ENCODE measurements around the gene PAN2.

The PAN2 gene

GRCh38 chr12:56317675-56318074 is 16.1 kb downstream of the PAN2 start:
- Histone ChIP-seq H3K27me3 (ENCODE audit: insufficient read depth, insufficient read length) (no peaks in the 10 kb centered on the region), H3K4me3 (ENCODE audit: insufficient read length, low read depth) (no peak overlapping the region), H3K9ac (ENCODE audit: insufficient read length, low read depth) (no peak overlapping the region), H3K4me1 (ENCODE audit: insufficient read depth, insufficient read length) (no peaks in the 10 kb centered on the region), H3K9me3 (ENCODE audit: insufficient read depth, low read length) (no peaks in the 10 kb centered on the region), H3K36me3 (ENCODE audit: insufficient read depth, insufficient read length, low read length) (peaks cover 35% of the 10 kb centered on the region)
- no peak for DNase-seq (ENCODE audit: low read depth, low spot score)
- no peak for TF ChIP-seq ZNF274 (IDR thresholded peaks at IDR 0.05; ENCODE audit: low read depth, low read length)
- no peak for TF ChIP-seq SUZ12 (IDR thresholded peaks at IDR 0.05; ENCODE audit: extremely low read depth, insufficient read depth, insufficient read length)
- TF ChIP-seq YY1 (IDR thresholded peaks at IDR 0.05; ENCODE audit: insufficient read depth, insufficient read length), result no peak

GRCh38 chr12:56315622-56316473 is 18.0 kb downstream of the PAN2 start, which contains the start of gene CNPY2:
CNPY2 (minus strand) TSS chr12:56315988; CDS start chr12:56315217, 771 bp downstream.
- Histone ChIP-seq H3K27me3 (ENCODE audit: insufficient read depth, insufficient read length) (no peaks in the 10 kb centered on the region), H3K4me3 (ENCODE audit: insufficient read length, low read depth) (peak within 1 kb of the TSS; percentile 100), H3K9me3 (ENCODE audit: insufficient read depth, low read length) (no peaks in the 10 kb centered on the region), H3K36me3 (ENCODE audit: insufficient read depth, insufficient read length, low read length) (peaks cover 42% of the 10 kb centered on the region), H3K4me1 (ENCODE audit: insufficient read depth, insufficient read length) (no peaks in the 10 kb centered on the region), H3K9ac (ENCODE audit: insufficient read length, low read depth) (peak within 1 kb of the TSS; percentile 100)
- DNase-seq (ENCODE audit: low read depth, low spot score), result peak; percentile 99
- TF ChIP-seq SUZ12 (IDR thresholded peaks at IDR 0.05; ENCODE audit: extremely low read depth, insufficient read depth, insufficient read length), result no peak
- TF ChIP-seq YY1 (IDR thresholded peaks at IDR 0.05; ENCODE audit: insufficient read depth, insufficient read length), result peak; percentile 48

- no peak for DNase-seq (ENCODE audit: low read depth, low spot score)
- no peaks in the 10 kb centered on the region for H3K27me3 ChIP-seq (ENCODE audit: insufficient read depth, insufficient read length)
- H3K4me3 ChIP-seq (ENCODE audit: insufficient read length, low read depth), result peak overlapping the region; percentile 100
- TF ChIP-seq ZNF274 (IDR thresholded peaks at IDR 0.05; ENCODE audit: low read depth, low read length), result no peak
- TF ChIP-seq SUZ12 (IDR thresholded peaks at IDR 0.05; ENCODE audit: extremely low read depth, insufficient read depth, insufficient read length), result no peak
- no peak for TF ChIP-seq YY1 (IDR thresholded peaks at IDR 0.05; ENCODE audit: insufficient read depth, insufficient read length)
- H3K36me3 ChIP-seq (ENCODE audit: insufficient read depth, insufficient read length, low read length), result peaks cover 48% of the 10 kb centered on the region
- H3K9ac ChIP-seq (ENCODE audit: insufficient read length, low read depth), result peak overlapping the region; percentile 100
- H3K4me1 ChIP-seq (ENCODE audit: insufficient read depth, insufficient read length), result no peaks in the 10 kb centered on the region
- H3K9me3 ChIP-seq (ENCODE audit: insufficient read depth, low read length), result no peaks in the 10 kb centered on the region
Measured at GRCh38 chr12:56315249-56315621, 18.6 kb downstream of the PAN2 start.

GRCh38 chr12:56311003-56311402 is 22.8 kb downstream of the PAN2 start:
- Histone ChIP-seq H3K9ac (ENCODE audit: insufficient read length, low read depth) (no peak overlapping the region), H3K9me3 (ENCODE audit: insufficient read depth, low read length) (no peaks in the 10 kb centered on the region), H3K36me3 (ENCODE audit: insufficient read depth, insufficient read length, low read length) (peaks cover 74% of the 10 kb centered on the region), H3K4me1 (ENCODE audit: insufficient read depth, insufficient read length) (no peaks in the 10 kb centered on the region), H3K27me3 (ENCODE audit: insufficient read depth, insufficient read length) (no peaks in the 10 kb centered on the region), H3K4me3 (ENCODE audit: insufficient read length, low read depth) (no peak overlapping the region)
- no peak for DNase-seq (ENCODE audit: low read depth, low spot score)
- TF ChIP-seq SUZ12 (IDR thresholded peaks at IDR 0.05; ENCODE audit: extremely low read depth, insufficient read depth, insufficient read length), result no peak
- TF ChIP-seq ZNF274 (IDR thresholded peaks at IDR 0.05; ENCODE audit: low read depth, low read length), result no peak
- TF ChIP-seq YY1 (IDR thresholded peaks at IDR 0.05; ENCODE audit: insufficient read depth, insufficient read length), result no peak

- DNase-seq (ENCODE audit: low read depth, low spot score), result no peak
- Histone ChIP-seq H3K4me3 (ENCODE audit: insufficient read length, low read depth) (no peak overlapping the region), H3K4me1 (ENCODE audit: insufficient read depth, insufficient read length) (no peaks in the 10 kb centered on the region), H3K9me3 (ENCODE audit: insufficient read depth, low read length) (no peaks in the 10 kb centered on the region), H3K9ac (ENCODE audit: insufficient read length, low read depth) (no peak overlapping the region), H3K36me3 (ENCODE audit: insufficient read depth, insufficient read length, low read length) (peaks cover 84% of the 10 kb centered on the region), H3K27me3 (ENCODE audit: insufficient read depth, insufficient read length) (no peaks in the 10 kb centered on the region)
- TF ChIP-seq SUZ12 (IDR thresholded peaks at IDR 0.05; ENCODE audit: extremely low read depth, insufficient read depth, insufficient read length) (no peak), ZNF274 (IDR thresholded peaks at IDR 0.05; ENCODE audit: low read depth, low read length) (no peak), YY1 (IDR thresholded peaks at IDR 0.05; ENCODE audit: insufficient read depth, insufficient read length) (no peak)
Measured at GRCh38 chr12:56308714-56309113, 25.1 kb downstream of the PAN2 start.

GRCh38 chr12:56307221-56307965 is 26.4 kb downstream of the PAN2 start:
- peaks cover 84% of the 10 kb centered on the region for H3K36me3 ChIP-seq (ENCODE audit: insufficient read depth, insufficient read length, low read length)
- no peaks in the 10 kb centered on the region for H3K27me3 ChIP-seq (ENCODE audit: insufficient read depth, insufficient read length)
- no peak overlapping the region for H3K9ac ChIP-seq (ENCODE audit: insufficient read length, low read depth)
- H3K4me1 ChIP-seq (ENCODE audit: insufficient read depth, insufficient read length), result no peaks in the 10 kb centered on the region
- no peak for DNase-seq (ENCODE audit: low read depth, low spot score)
- TF ChIP-seq ZNF274 (IDR thresholded peaks at IDR 0.05; ENCODE audit: low read depth, low read length), result no peak
- no peak for TF ChIP-seq YY1 (IDR thresholded peaks at IDR 0.05; ENCODE audit: insufficient read depth, insufficient read length)
- TF ChIP-seq SUZ12 (IDR thresholded peaks at IDR 0.05; ENCODE audit: extremely low read depth, insufficient read depth, insufficient read length), result no peak
- H3K9me3 ChIP-seq (ENCODE audit: insufficient read depth, low read length), result no peaks in the 10 kb centered on the region
- no peak overlapping the region for H3K4me3 ChIP-seq (ENCODE audit: insufficient read length, low read depth)

Data from NT2/D1 (cell line).